CD14-positive monocyte (primary cell): ENCODE data around the gene MFSD2B. TPM values are rescaled to one million over a fixed set of nuclear protein-coding genes. Genes with fewer than 3 reads are reported as not detected.

Experiments used
- DNase-seq, 3 donors: peaks; one replicate each; pipeline ENCODE4 v3.0.0-alpha.2; 2011 to 2022
- H2AFZ ChIP-seq: 2 replicates; pipeline ENCODE4 v1.6.0; 2012; ENCODE audit warnings: mild to moderate bottlenecking, low read depth, low read length, inconsistent platforms; ENCODE audit not compliant: insufficient read depth, poor library complexity, severe bottlenecking
- H3K27ac ChIP-seq, 2 donors: 1 replicate in 1 of 2; 2 replicates in 1 of 2; pipeline ENCODE4 v1.5.1; 2012 to 2013; ENCODE audit warnings: low read length in 2 of 2, control low read depth in 1 of 2, inconsistent platforms in 1 of 2, low read depth in 1 of 2, mild to moderate bottlenecking in 1 of 2
- H3K27me3 ChIP-seq, 2 donors: one replicate each; pipeline versions ENCODE4 v1.6.0 to v1.6.1; 2011 to 2013; ENCODE audit warnings: low read length in 2 of 2; ENCODE audit not compliant: control insufficient read depth in 2 of 2, insufficient read depth in 2 of 2
- H3K36me3 ChIP-seq, 2 donors: replicated peaks in 1 of 2; 1 replicate in 1 of 2; 2 replicates in 1 of 2; pipeline versions ENCODE4 v1.5.1 to v1.6.1; 2012 to 2013; ENCODE audit warnings: low read length in 2 of 2, control low read depth in 1 of 2, inconsistent platforms in 1 of 2, mild to moderate bottlenecking in 1 of 2; ENCODE audit not compliant: insufficient read depth in 2 of 2, control insufficient read depth in 1 of 2
- H3K4me1 ChIP-seq, 2 donors: 1 replicate in 1 of 2; 2 replicates in 1 of 2; pipeline versions ENCODE4 v1.5.1 to v1.6.1; 2012 to 2013; ENCODE audit warnings: low read length in 2 of 2, control low read depth in 1 of 2, inconsistent platforms in 1 of 2, mild to moderate bottlenecking in 1 of 2, moderate library complexity in 1 of 2; ENCODE audit not compliant: insufficient read depth in 2 of 2, control insufficient read depth in 1 of 2
- H3K4me2 ChIP-seq: replicated peaks from 2 replicates; pipeline ENCODE3; 2012; ENCODE audit warnings: low read length, moderate library complexity, mild to moderate bottlenecking; ENCODE audit not compliant: poor library complexity, severe bottlenecking; ENCODE audit errors: extremely low read depth
- H3K4me3 ChIP-seq, 3 experiments: fragments of 200-600 bp in 1 of 3; sonication (generic) in 1 of 3; replicated peaks in 1 of 3; 1 replicate in 2 of 3; 2 replicates in 1 of 3; pipeline ENCODE4 v1.5.1; 2011 to 2013; ENCODE audit warnings: low read length in 3 of 3, mild to moderate bottlenecking in 3 of 3, control low read depth in 2 of 3, low read depth in 2 of 3, inconsistent platforms in 1 of 3, moderate library complexity in 1 of 3
- H3K79me2 ChIP-seq: 2 replicates; pipeline ENCODE4 v1.6.0; 2012; ENCODE audit warnings: mild to moderate bottlenecking, control low read depth, inconsistent platforms, low read length, moderate library complexity; ENCODE audit not compliant: insufficient read depth
- H3K9ac ChIP-seq: 2 replicates; pipeline ENCODE4 v1.6.0; 2017; ENCODE audit warnings: low read length, mild to moderate bottlenecking; ENCODE audit not compliant: insufficient read depth, poor library complexity, severe bottlenecking
- H3K9me3 ChIP-seq, 2 donors: replicated peaks in 1 of 2; 1 replicate in 1 of 2; 2 replicates in 1 of 2; pipeline versions ENCODE4 v1.5.1 to v1.6.1; 2012 to 2013; ENCODE audit warnings: low read length in 2 of 2, control low read depth in 1 of 2; ENCODE audit not compliant: control insufficient read depth in 1 of 2, insufficient read depth in 1 of 2
- H4K20me1 ChIP-seq: 2 replicates; pipeline ENCODE4 v1.6.0; 2012; ENCODE audit warnings: mild to moderate bottlenecking, low read length, control low read depth, moderate library complexity; ENCODE audit not compliant: insufficient read depth
- H3K27ac Mint-ChIP-seq, 7 donors: one replicate each; pipeline ENCODE4 v1.8.0; 2020; ENCODE audit warnings: mild to moderate bottlenecking in 7 of 7, mixed read lengths in 7 of 7, moderate library complexity in 6 of 7, inconsistent platforms in 2 of 7
- H3K27me3 Mint-ChIP-seq, 3 donors: one replicate each; pipeline ENCODE4 v1.8.0; 2021 to 2022; ENCODE audit warnings: low read depth in 3 of 3, mild to moderate bottlenecking in 3 of 3, mixed read lengths in 3 of 3, moderate library complexity in 3 of 3, inconsistent platforms in 1 of 3
- H3K36me3 Mint-ChIP-seq, 2 donors: one replicate each; pipeline ENCODE4 v1.8.0; 2020; ENCODE audit warnings: mixed read lengths in 2 of 2, inconsistent platforms in 1 of 2, mild to moderate bottlenecking in 1 of 2
- H3K4me1 Mint-ChIP-seq: one replicate; pipeline ENCODE4 v1.8.0; 2020; ENCODE audit warnings: mild to moderate bottlenecking, mixed read lengths
- H3K4me3 Mint-ChIP-seq, 2 donors: one replicate each; pipeline ENCODE4 v1.8.0; 2020; ENCODE audit warnings: mild to moderate bottlenecking in 2 of 2, mixed read lengths in 2 of 2, moderate library complexity in 1 of 2
- H3K9me3 Mint-ChIP-seq, 7 donors: one replicate each; pipeline ENCODE4 v1.8.0; 2020 to 2022; ENCODE audit warnings: mixed read lengths in 7 of 7, mild to moderate bottlenecking in 6 of 7, moderate library complexity in 6 of 7, inconsistent platforms in 2 of 7
- WGBS: methylation state at CpG from one replicate; pipeline ENCODE4 v1.1.5; 2013; ENCODE audit warnings: missing lambda C conversion rate; ENCODE audit not compliant: insufficient coverage; 5-methylcytosine and 5-hydroxymethylcytosine counted together
- intact Hi-C, 2 donors: fragments of 100-400 bp; cut with micrococcal nuclease; formaldehyde crosslinking; loops; one replicate each; pipeline versions ENCODE4 v1.15.0 to v1.15.1; 2023
- polyA plus RNA-seq, 3 donors: library from polyadenylated mRNA; depleted of rRNA in 1 of 3; unstranded in 2 of 3; stranded (reverse) in 1 of 3; fragments of 300-500 nt in 2 of 3; fragments of >200 nt in 1 of 3; fragmentation: Illumina TruSeq in 2 of 3; gene quantifications; 1 replicate in 2 of 3; 2 replicates in 1 of 3; pipeline ENCODE4 v1.2.3, GENCODE V29; 2012 to 2021
- TF ChIP-seq, protein P1 (sequence below): fragments of 200-600 bp; IDR thresholded peaks from one replicate; pipeline ENCODE4 v1.8.0; 2022; ENCODE audit warnings: antibody characterized with exemption, mild to moderate bottlenecking

MFSD2B gene
- polyA plus RNA-seq, 3 donors = 0.03 to 0.46 TPM; not detected in 1

DNA sequence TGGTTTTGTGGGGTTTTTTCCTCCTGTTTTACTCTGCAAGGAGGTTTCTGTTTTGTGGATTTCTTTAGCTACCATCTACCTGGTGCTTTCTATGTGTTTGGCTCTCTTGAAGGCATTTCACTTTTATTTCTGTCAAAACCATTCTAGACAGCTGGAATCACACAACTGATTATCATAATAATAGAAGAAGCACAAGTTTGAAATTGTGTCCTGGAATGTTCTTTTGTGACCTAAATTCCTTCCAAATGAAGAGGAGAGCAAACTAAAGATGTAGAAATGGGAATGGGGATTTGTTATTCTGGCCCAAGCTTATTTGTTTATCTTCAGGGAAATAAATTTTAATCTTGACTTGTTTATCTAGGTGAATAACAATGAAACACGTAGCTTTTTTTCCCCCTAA, 17.0 kb upstream of the MFSD2B start:
- no peak overlapping the region for H3K4me3 ChIP-seq
- no peak overlapping the region for H3K4me2 ChIP-seq
- H4K20me1 ChIP-seq = no peaks in the 10 kb centered on the region
- no peaks in the 10 kb centered on the region for H3K9me3 ChIP-seq
- Mint-ChIP-seq H3K4me1 (no peaks in the 10 kb centered on the region), H3K27me3 (peaks cover 0 to 2% (median 0%) of the 10 kb centered on the region in 3 donors), H3K4me3 (no peak overlapping the region), H3K9me3 (no peaks in the 10 kb centered on the region), H3K36me3 (peaks cover 10 to 32% of the 10 kb centered on the region in 2 donors), H3K27ac (no peak overlapping the region)
- TF ChIP-seq, protein P1, sequence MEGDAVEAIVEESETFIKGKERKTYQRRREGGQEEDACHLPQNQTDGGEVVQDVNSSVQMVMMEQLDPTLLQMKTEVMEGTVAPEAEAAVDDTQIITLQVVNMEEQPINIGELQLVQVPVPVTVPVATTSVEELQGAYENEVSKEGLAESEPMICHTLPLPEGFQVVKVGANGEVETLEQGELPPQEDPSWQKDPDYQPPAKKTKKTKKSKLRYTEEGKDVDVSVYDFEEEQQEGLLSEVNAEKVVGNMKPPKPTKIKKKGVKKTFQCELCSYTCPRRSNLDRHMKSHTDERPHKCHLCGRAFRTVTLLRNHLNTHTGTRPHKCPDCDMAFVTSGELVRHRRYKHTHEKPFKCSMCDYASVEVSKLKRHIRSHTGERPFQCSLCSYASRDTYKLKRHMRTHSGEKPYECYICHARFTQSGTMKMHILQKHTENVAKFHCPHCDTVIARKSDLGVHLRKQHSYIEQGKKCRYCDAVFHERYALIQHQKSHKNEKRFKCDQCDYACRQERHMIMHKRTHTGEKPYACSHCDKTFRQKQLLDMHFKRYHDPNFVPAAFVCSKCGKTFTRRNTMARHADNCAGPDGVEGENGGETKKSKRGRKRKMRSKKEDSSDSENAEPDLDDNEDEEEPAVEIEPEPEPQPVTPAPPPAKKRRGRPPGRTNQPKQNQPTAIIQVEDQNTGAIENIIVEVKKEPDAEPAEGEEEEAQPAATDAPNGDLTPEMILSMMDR = no peak
- no peaks in the 10 kb centered on the region for H3K4me1 ChIP-seq
- H3K9ac ChIP-seq = no peak overlapping the region
- no peaks in the 10 kb centered on the region for H3K27me3 ChIP-seq
- DNase-seq = no peak
- intact Hi-C loops = no loop called here
- peaks cover 0 to 7% of the 10 kb centered on the region in 2 donors for H3K36me3 ChIP-seq
- no peak overlapping the region for H3K27ac ChIP-seq
- WGBS = no CpG with 5 or more reads among the region's 1 CpG
- H3K79me2 ChIP-seq = no peaks in the 10 kb centered on the region
- no peak overlapping the region for H2AFZ ChIP-seq

DNA sequence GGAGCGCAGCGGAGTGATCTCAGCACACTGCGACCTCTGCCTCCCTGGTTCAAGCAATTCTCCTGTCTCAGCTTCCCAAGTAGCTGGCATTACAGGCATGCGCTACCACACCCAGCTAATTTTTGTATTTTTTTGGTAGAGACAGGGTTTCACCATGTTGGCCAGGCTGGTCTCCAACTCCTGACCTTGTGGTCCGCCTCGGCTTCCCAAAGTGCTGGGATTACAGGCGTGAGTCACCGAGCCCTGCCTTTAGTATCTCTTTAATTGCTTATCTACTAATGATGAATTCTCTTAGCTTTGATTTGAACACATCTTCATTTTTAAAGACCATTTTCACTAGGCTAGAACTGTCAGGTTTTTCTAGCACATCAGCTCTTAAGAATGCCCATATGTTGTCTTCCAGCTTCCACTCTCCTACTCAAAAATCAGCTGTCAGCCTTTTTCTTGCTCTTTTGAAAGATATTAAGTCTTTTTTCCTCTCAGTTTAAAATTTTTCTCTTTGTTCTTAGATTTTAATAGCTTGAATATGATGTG, 16.1 kb upstream of the MFSD2B start:
- H3K4me1 Mint-ChIP-seq = no peaks in the 10 kb centered on the region
- Histone ChIP-seq H3K27ac (no peak overlapping the region), H3K4me1 (no peaks in the 10 kb centered on the region), H3K27me3 (no peaks in the 10 kb centered on the region), H2AFZ (no peak overlapping the region), H3K9me3 (no peaks in the 10 kb centered on the region), H3K36me3 (peaks cover 0 to 13% of the 10 kb centered on the region in 2 donors), H3K79me2 (no peaks in the 10 kb centered on the region), H3K4me3 (no peak overlapping the region), H3K9ac (no peak overlapping the region), H3K4me2 (no peak overlapping the region), H4K20me1 (no peaks in the 10 kb centered on the region)
- H3K27me3 Mint-ChIP-seq = peaks cover 0 to 2% (median 0%) of the 10 kb centered on the region in 3 donors
- TF ChIP-seq, protein P1 = no peak
- no peak overlapping the region for H3K4me3 Mint-ChIP-seq
- no peaks in the 10 kb centered on the region for H3K9me3 Mint-ChIP-seq
- no peak overlapping the region for H3K27ac Mint-ChIP-seq
- peaks cover 14 to 39% of the 10 kb centered on the region in 2 donors for H3K36me3 Mint-ChIP-seq
- intact Hi-C loops = no loop called here
- no peak for DNase-seq
- 100% methylated on average over 4 of the region's 8 CpGs for WGBS
